Fibroblast of villous mesenchyme (primary cell): ENCODE data around the gene SMC1B. TPM values are rescaled to one million over a fixed set of nuclear protein-coding genes. Genes with fewer than 3 reads are reported as not detected.

ENCODE experiments used
- DNase-seq: peaks from one replicate; pipeline ENCODE4 v3.0.0-alpha.2; 2010; ENCODE audit warnings: low read depth
- H3K4me3 ChIP-seq: 2 replicates; pipeline ENCODE4 v1.5.1; 2011; ENCODE audit warnings: low read depth, mild to moderate bottlenecking, low read length
- CTCF ChIP-seq: IDR thresholded peaks from 2 replicates; pipeline ENCODE4 v1.5.1; 2012; ENCODE audit warnings: low read depth, mild to moderate bottlenecking, low read length; ENCODE audit not compliant: insufficient read depth
- total RNA-seq: library from RNA; depleted of rRNA; stranded (reverse); fragments of >200 nt; gene quantifications from 2 replicates; pipeline ENCODE4 v1.2.3, GENCODE V29; 2012

Gene SMC1B
- total RNA-seq, 1 donor: not detected

- no peak for DNase-seq
- no peak for TF ChIP-seq CTCF
- no peak overlapping the region for H3K4me3 ChIP-seq
Measured at GRCh38 chr22:45349916-45350315, 63.5 kb downstream of the SMC1B start.

- no peak overlapping the region for H3K4me3 ChIP-seq
- DNase-seq: peak; percentile 23
- peak; percentile 25 for TF ChIP-seq CTCF
Measured at GRCh38 chr22:45344334-45344733, 69.1 kb downstream of the SMC1B start.

GRCh38 chr22:45343143-45343542 lies 70.3 kb downstream of the SMC1B start:
- no peak for DNase-seq
- TF ChIP-seq CTCF: no peak

GRCh38 chr22:45341498-45341897 lies 71.9 kb downstream of the SMC1B start:
- H3K4me3 ChIP-seq: no peak overlapping the region
- TF ChIP-seq CTCF: no peak
- DNase-seq: no peak

More at GRCh38 chr22:45343143-45343542, 70.3 kb downstream of the SMC1B start:
- no peak overlapping the region for H3K4me3 ChIP-seq

- no peak for TF ChIP-seq CTCF
- H3K4me3 ChIP-seq: no peak overlapping the region
- DNase-seq: no peak
Measured at GRCh38 chr22:45340323-45340722, 73.1 kb downstream of the SMC1B start.

- no peak for TF ChIP-seq CTCF
- no peak overlapping the region for H3K4me3 ChIP-seq
Measured at GRCh38 chr22:45338795-45339194, 74.6 kb downstream of the SMC1B start.

GRCh38 chr22:45337536-45337935 lies 75.9 kb downstream of the SMC1B start:
- no peak for DNase-seq
- no peak overlapping the region for H3K4me3 ChIP-seq
- TF ChIP-seq CTCF: no peak

More at GRCh38 chr22:45338795-45339194, 74.6 kb downstream of the SMC1B start:
- DNase-seq: no peak
